WTC11 (cell line): Measurements from ENCODE around the gene RCAN2. TPM values are rescaled to one million over a fixed set of nuclear protein-coding genes. Genes with fewer than 3 reads are reported as not detected.
A peak's percentile ranks its signal among the peaks of the same experiment; 100 is the strongest.

ENCODE experiments used
- ATAC-seq: fragments of 200-7000 bp; cut with Tn5 transposase; 2 replicates; pipeline ENCODE4 v1.10.0; 2021; ENCODE audit warnings: mild to moderate bottlenecking, moderate library complexity
- Bru-seq: library from RNA; stranded (reverse); fragments of 400-500 nt; gene quantifications from one replicate; lab custom pipeline; 2021; lab: Mats Ljungman, UMichigan
- CTCF ChIA-PET: fragments of 300-600 bp; sonication (Branson Sonifier 250); formaldehyde crosslinking; loops from one replicate; lab custom pipeline; 2021; ENCODE audit warnings: antibody characterized with exemption; lab: Charles Lee
- POLR2A ChIA-PET: fragments of 350-600 bp; sonication (Branson Sonifier 250); formaldehyde crosslinking; loops from one replicate; lab custom pipeline; 2021; ENCODE audit warnings: antibody characterized with exemption; lab: Charles Lee
- DNase-seq: peaks from one replicate; pipeline ENCODE4 v3.0.0; 2021; ENCODE audit warnings: low spot score
- H3K27ac Mint-ChIP-seq: 2 replicates; pipeline ENCODE4 v1.8.0; 2021; ENCODE audit warnings: mixed read lengths
- H3K27me3 Mint-ChIP-seq: 2 replicates; pipeline ENCODE4 v1.8.0; 2021; ENCODE audit warnings: low read depth, mild to moderate bottlenecking, moderate library complexity, mixed read lengths
- H3K36me3 Mint-ChIP-seq: 2 replicates; pipeline ENCODE4 v1.8.0; 2021; ENCODE audit warnings: mixed read lengths
- H3K4me1 Mint-ChIP-seq: 2 replicates; pipeline ENCODE4 v1.8.0; 2022; ENCODE audit warnings: mixed read lengths
- H3K4me3 Mint-ChIP-seq: 2 replicates; pipeline ENCODE4 v1.8.0; 2021; ENCODE audit warnings: mild to moderate bottlenecking, moderate library complexity, mixed read lengths
- H3K9me3 Mint-ChIP-seq: 2 replicates; pipeline ENCODE4 v1.8.0; 2021; ENCODE audit warnings: mixed read lengths
- CREM ChIP-seq: sonication (generic); formaldehyde crosslinking; IDR thresholded peaks from 2 replicates; pipeline ENCODE4 v1.8.1; 2022; ENCODE audit warnings: mild to moderate bottlenecking, missing genetic modification reagents, moderate library complexity
- ELF4 ChIP-seq: sonication (generic); formaldehyde crosslinking; IDR thresholded peaks from 2 replicates; pipeline ENCODE4 v1.8.1; 2022; ENCODE audit warnings: low read depth, mild to moderate bottlenecking, moderate library complexity, missing genetic modification reagents
- FOXP1 ChIP-seq: sonication (generic); formaldehyde crosslinking; IDR thresholded peaks from 2 replicates; pipeline ENCODE4 v1.8.0; 2022; ENCODE audit warnings: missing genetic modification reagents, mild to moderate bottlenecking, moderate library complexity, borderline replicate concordance
- GRHL2 ChIP-seq: fragments of 250-450 bp; sonication (Bioruptor Pico); IDR thresholded peaks from 2 replicates; pipeline ENCODE4 v1.8.0; 2022; ENCODE audit warnings: mild to moderate bottlenecking, moderate library complexity; ENCODE audit not compliant: insufficient replicate concordance, severe bottlenecking
- HMGA2 ChIP-seq: fragments of 250-450 bp; sonication (Bioruptor Pico); IDR thresholded peaks from 2 replicates; pipeline ENCODE4 v1.4.0; 2021; ENCODE audit warnings: mild to moderate bottlenecking, moderate library complexity
- KAT7 ChIP-seq: sonication (generic); formaldehyde crosslinking; IDR thresholded peaks from 2 replicates; pipeline ENCODE4 v1.8.1; 2023; ENCODE audit warnings: missing genetic modification reagents, mild to moderate bottlenecking, borderline replicate concordance
- MXD4 ChIP-seq: fragments of 250-450 bp; sonication (Bioruptor Pico); IDR thresholded peaks from 2 replicates; pipeline ENCODE4 v1.8.0; 2021; ENCODE audit warnings: mild to moderate bottlenecking, moderate library complexity, borderline replicate concordance
- OVOL2 ChIP-seq: fragments of 250-450 bp; sonication (Bioruptor Pico); IDR thresholded peaks from 2 replicates; pipeline ENCODE4 v1.9.0; 2021; ENCODE audit warnings: mild to moderate bottlenecking, borderline replicate concordance
- RORB ChIP-seq: fragments of 250-450 bp; sonication (Bioruptor Pico); IDR thresholded peaks from 2 replicates; pipeline ENCODE4 v1.9.0; 2021; ENCODE audit warnings: mild to moderate bottlenecking
- ZNF416 ChIP-seq: fragments of 250-450 bp; sonication (Bioruptor Pico); IDR thresholded peaks from 2 replicates; pipeline ENCODE4 v1.9.0; 2021; ENCODE audit warnings: mild to moderate bottlenecking, inconsistent platforms
- long read RNA-seq, 3 experiments: library from RNA in 1 of 3; library from capped mRNA in 1 of 3; library from polyadenylated mRNA in 1 of 3; unstranded in 2 of 3; stranded (forward) in 1 of 3; transcript quantifications; one replicate each; pipeline ENCODE4 v2.0.0, GENCODE V29; 2021
- total RNA-seq: library from RNA; stranded (reverse); gene quantifications from 3 replicates; pipeline ENCODE4 v1.2.3, GENCODE V29; 2021
- TF ChIP-seq, protein P1 (sequence below): fragments of 200-600 bp; IDR thresholded peaks from 2 replicates; pipeline ENCODE4 v1.8.0; 2022; ENCODE audit warnings: antibody characterized with exemption
- TF ChIP-seq, protein P2 (sequence below): sonication (generic); formaldehyde crosslinking; IDR thresholded peaks from 2 replicates; pipeline ENCODE4 v1.8.0; 2022; ENCODE audit warnings: mild to moderate bottlenecking, missing genetic modification reagents
- TF ChIP-seq, protein P3 (sequence below): sonication (generic); formaldehyde crosslinking; IDR thresholded peaks from 2 replicates; pipeline ENCODE4 v1.8.1; 2023; ENCODE audit warnings: mild to moderate bottlenecking, missing genetic modification reagents
- TF ChIP-seq, protein P4 (sequence below): sonication (generic); formaldehyde crosslinking; IDR thresholded peaks from 2 replicates; pipeline ENCODE4 v1.8.1; 2023; ENCODE audit warnings: mild to moderate bottlenecking, missing genetic modification reagents, borderline replicate concordance

Gene RCAN2
- 3.4 to 3.9 TPM (median 3.8 TPM) in 3 replicates for total RNA-seq
- percentile 47 among the genes with signal in this experiment for Bru-seq, nascent RNA
- long read RNA-seq, experiment 1, partial matches to known transcripts: 0 of 2 reads
- long read RNA-seq, experiment 1, other reads (novel, unspliced or antisense): 2 of 2 reads
- long read RNA-seq, experiment 2, partial matches to known transcripts: 0 of 5 reads
- long read RNA-seq, experiment 2, other reads (novel, unspliced or antisense): 4 of 5 reads
- long read RNA-seq, experiment 3: 0 reads

DNA sequence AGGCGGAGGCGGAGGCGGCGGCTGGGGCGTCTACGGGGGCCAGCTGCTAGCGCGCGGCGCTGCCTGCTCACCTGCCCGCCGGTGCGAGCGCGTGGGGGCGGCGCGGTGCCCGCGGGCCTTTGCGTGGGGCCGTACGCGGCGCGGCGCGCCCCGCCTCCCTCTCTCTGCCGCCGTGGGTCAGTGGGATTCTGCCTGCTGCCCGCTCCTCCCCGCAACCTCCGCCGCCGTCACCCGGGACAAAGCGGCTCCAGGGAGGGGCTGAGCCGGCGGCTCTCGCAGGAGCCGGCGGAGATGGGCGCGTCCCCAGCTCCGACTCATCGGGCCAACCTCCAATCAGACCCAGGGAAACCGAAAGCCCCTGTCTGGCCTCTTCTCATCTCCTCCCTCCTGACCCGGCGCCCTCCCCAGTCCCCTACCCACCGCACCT lies at the start of gene RCAN2:
Gene RCAN2 (minus strand): TSS at position 249 of the 427 bp plus-strand sequence.
- H3K4me1 Mint-ChIP-seq: peaks cover 34% of the 10 kb centered on the region
- no peaks in the 10 kb centered on the region for H3K9me3 Mint-ChIP-seq
- ChIA-PET POLR2A (interaction anchor here (1.1 to 1.2 kb wide), 2 partner anchors 9 to 164 kb away, joined by 3 to 4 read pairs; no protein-coding TSS in a partner anchor), CTCF (interaction anchor here (0.6 to 2.5 kb wide), 33 partner anchors 9 to 615 kb away, joined by 3 to 39 read pairs (median 5); partner anchors contain the start of gene PLA2G7)
- peak; percentile 76 for DNase-seq
- TF ChIP-seq CREM (CRISPR knock-in tag): 0 out of 2 replicates have a peak, but pooled peaks have one; percentile 26
- TF ChIP-seq FOXP1: peak; percentile 58; the same call in 1 of the 2 replicates
- 0 out of 2 replicates have a peak, but pooled peaks have one; percentile 62 for TF ChIP-seq ZNF416 (CRISPR knock-in tag)
- no peak for TF ChIP-seq KAT7
- H3K27ac Mint-ChIP-seq: peak within 1 kb of the TSS; percentile 43; the same call in 1 of the 2 replicates
- H3K4me3 Mint-ChIP-seq: peak within 1 kb of the TSS; percentile 74
- peaks cover 50% of the 10 kb centered on the region for H3K27me3 Mint-ChIP-seq
- H3K36me3 Mint-ChIP-seq: no peaks in the 10 kb centered on the region
- ATAC-seq: peak; percentile 91

DNA sequence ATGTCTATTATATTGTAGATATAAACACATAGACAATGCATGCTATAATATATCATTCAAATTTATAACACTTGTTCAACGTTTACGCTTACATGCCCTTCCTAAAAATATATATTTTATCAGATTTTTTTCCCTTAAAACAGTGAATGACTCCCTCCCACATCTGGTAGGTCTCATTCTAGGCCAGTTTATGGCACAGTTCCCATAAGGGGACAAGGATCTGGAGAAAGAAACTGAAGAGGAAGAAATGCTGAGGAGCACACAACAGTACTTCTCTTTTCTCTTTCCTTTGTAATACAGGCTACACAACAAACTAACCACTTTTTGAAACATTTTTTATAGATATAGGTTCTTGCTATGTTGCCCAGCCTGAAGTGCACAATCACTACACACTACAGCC lies 48.6 kb upstream of the RCAN2 start:
- H3K4me3 Mint-ChIP-seq: no peak overlapping the region
- ATAC-seq (no peak), DNase-seq (no peak)
- peaks cover 29% of the 10 kb centered on the region for H3K9me3 Mint-ChIP-seq
- H3K27me3 Mint-ChIP-seq: no peaks in the 10 kb centered on the region
- peaks cover 10% of the 10 kb centered on the region for H3K36me3 Mint-ChIP-seq
- H3K27ac Mint-ChIP-seq: no peak overlapping the region
- POLR2A ChIA-PET: no interaction called here
- TF ChIP-seq HMGA2 (CRISPR knock-in tag): no peak
- no peak for TF ChIP-seq GRHL2 (CRISPR knock-in tag)
- TF ChIP-seq, protein P1, sequence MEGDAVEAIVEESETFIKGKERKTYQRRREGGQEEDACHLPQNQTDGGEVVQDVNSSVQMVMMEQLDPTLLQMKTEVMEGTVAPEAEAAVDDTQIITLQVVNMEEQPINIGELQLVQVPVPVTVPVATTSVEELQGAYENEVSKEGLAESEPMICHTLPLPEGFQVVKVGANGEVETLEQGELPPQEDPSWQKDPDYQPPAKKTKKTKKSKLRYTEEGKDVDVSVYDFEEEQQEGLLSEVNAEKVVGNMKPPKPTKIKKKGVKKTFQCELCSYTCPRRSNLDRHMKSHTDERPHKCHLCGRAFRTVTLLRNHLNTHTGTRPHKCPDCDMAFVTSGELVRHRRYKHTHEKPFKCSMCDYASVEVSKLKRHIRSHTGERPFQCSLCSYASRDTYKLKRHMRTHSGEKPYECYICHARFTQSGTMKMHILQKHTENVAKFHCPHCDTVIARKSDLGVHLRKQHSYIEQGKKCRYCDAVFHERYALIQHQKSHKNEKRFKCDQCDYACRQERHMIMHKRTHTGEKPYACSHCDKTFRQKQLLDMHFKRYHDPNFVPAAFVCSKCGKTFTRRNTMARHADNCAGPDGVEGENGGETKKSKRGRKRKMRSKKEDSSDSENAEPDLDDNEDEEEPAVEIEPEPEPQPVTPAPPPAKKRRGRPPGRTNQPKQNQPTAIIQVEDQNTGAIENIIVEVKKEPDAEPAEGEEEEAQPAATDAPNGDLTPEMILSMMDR: no peak
- no peak for TF ChIP-seq MXD4 (CRISPR knock-in tag)
- TF ChIP-seq RORB (CRISPR knock-in tag): no peak
- no peak for TF ChIP-seq ELF4
- TF ChIP-seq, protein P2, sequence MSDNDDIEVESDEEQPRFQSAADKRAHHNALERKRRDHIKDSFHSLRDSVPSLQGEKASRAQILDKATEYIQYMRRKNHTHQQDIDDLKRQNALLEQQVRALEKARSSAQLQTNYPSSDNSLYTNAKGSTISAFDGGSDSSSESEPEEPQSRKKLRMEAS: no peak
- TF ChIP-seq, protein P3, sequence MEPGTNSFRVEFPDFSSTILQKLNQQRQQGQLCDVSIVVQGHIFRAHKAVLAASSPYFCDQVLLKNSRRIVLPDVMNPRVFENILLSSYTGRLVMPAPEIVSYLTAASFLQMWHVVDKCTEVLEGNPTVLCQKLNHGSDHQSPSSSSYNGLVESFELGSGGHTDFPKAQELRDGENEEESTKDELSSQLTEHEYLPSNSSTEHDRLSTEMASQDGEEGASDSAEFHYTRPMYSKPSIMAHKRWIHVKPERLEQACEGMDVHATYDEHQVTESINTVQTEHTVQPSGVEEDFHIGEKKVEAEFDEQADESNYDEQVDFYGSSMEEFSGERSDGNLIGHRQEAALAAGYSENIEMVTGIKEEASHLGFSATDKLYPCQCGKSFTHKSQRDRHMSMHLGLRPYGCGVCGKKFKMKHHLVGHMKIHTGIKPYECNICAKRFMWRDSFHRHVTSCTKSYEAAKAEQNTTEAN: no peak
- TF ChIP-seq OVOL2 (CRISPR knock-in tag): no peak
- TF ChIP-seq, protein P4, sequence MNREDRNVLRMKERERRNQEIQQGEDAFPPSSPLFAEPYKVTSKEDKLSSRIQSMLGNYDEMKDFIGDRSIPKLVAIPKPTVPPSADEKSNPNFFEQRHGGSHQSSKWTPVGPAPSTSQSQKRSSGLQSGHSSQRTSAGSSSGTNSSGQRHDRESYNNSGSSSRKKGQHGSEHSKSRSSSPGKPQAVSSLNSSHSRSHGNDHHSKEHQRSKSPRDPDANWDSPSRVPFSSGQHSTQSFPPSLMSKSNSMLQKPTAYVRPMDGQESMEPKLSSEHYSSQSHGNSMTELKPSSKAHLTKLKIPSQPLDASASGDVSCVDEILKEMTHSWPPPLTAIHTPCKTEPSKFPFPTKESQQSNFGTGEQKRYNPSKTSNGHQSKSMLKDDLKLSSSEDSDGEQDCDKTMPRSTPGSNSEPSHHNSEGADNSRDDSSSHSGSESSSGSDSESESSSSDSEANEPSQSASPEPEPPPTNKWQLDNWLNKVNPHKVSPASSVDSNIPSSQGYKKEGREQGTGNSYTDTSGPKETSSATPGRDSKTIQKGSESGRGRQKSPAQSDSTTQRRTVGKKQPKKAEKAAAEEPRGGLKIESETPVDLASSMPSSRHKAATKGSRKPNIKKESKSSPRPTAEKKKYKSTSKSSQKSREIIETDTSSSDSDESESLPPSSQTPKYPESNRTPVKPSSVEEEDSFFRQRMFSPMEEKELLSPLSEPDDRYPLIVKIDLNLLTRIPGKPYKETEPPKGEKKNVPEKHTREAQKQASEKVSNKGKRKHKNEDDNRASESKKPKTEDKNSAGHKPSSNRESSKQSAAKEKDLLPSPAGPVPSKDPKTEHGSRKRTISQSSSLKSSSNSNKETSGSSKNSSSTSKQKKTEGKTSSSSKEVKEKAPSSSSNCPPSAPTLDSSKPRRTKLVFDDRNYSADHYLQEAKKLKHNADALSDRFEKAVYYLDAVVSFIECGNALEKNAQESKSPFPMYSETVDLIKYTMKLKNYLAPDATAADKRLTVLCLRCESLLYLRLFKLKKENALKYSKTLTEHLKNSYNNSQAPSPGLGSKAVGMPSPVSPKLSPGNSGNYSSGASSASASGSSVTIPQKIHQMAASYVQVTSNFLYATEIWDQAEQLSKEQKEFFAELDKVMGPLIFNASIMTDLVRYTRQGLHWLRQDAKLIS: no peak
- TF ChIP-seq, all 79 proteins: peak for 0
- peaks cover 11% of the 10 kb centered on the region; the same call in 1 of the 2 replicates for H3K4me1 Mint-ChIP-seq
- CTCF ChIA-PET: no interaction called here
